GM12873 (cell line): ENCODE measurements around the gene DGKI.

Experiments used
- CTCF ChIP-seq: IDR thresholded peaks from 2 replicates; pipeline ENCODE4 v1.5.1; 2012; ENCODE audit warnings: low read depth, mild to moderate bottlenecking, moderate library complexity, low read length, control low read depth; ENCODE audit not compliant: insufficient read depth; ENCODE audit errors: missing control alignments

Gene DGKI

GRCh38 chr7:137798073-137798763, 48.6 kb downstream of the DGKI start:
- TF ChIP-seq CTCF, result no peak

GRCh38 chr7:137795211-137795610, 51.6 kb downstream of the DGKI start:
- no peak for TF ChIP-seq CTCF

GRCh38 chr7:137791930-137792329, 54.8 kb downstream of the DGKI start:
- TF ChIP-seq CTCF, result no peak

- TF ChIP-seq CTCF, result no peak
Observed at GRCh38 chr7:137790828-137791227, 55.9 kb downstream of the DGKI start.

GRCh38 chr7:137789215-137789882, 57.4 kb downstream of the DGKI start:
- no peak for TF ChIP-seq CTCF

- no peak for TF ChIP-seq CTCF
Observed at GRCh38 chr7:137787301-137787976, 59.3 kb downstream of the DGKI start.

GRCh38 chr7:137778511-137778910, 68.3 kb downstream of the DGKI start:
- TF ChIP-seq CTCF, result no peak
